Measurements from ENCODE around the gene TMEM108. TPM values are rescaled to one million over a fixed set of nuclear protein-coding genes. Genes with fewer than 3 reads are reported as not detected.

The TMEM108 gene
- total RNA-seq, 2 experiments from 2014 or later, result not detected

DNA sequence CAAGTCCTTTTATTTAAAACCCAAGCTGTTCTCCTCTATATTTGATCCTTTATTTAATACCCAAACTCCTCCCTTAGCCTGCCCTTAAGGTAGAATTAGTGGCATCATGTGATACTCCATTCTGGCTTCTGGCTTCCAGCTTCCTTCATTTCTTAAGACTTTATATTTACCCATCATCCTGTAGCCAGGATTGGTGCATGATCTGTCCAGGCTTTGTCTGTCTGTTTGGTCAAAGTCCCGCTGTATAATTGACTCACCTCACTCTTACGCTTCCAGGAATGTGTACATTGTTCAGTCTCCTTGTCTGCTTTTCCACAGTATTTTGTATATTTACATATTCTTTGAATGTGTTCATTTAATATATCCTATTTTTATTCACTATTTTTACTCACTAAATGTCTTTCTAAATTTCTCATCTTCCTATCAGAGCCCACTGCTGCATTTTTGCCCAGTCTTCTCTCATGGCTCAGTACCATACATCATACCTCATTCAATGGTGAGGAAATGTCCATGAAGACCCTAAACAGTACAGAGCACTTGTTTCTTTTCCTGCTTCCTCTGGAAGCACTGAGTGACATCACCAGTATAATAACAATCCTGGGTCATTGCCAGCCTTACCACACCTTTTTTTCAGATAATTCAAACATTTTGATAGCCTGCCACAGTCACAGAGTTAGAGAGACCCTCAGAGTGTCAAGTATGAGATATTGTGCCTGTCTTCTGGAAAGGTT, 31.5 kb downstream of the TMEM108 start:
- Histone ChIP-seq H3K9me2 (ENCODE audit: insufficient read depth, low read length) (no peaks in the 10 kb centered on the region), H3K4me2 (ENCODE audit: low read length) (no peak overlapping the region), H3K4me1 (ENCODE audit: insufficient read depth, low read length, poor library complexity, severe bottlenecking) (no peaks in the 10 kb centered on the region), H2AFZ (ENCODE audit: low read length) (no peak overlapping the region), H3K27ac (ENCODE audit: low read depth, low read length, poor library complexity, severe bottlenecking) (no peak overlapping the region), H3K79me2 (ENCODE audit: insufficient read depth, low read depth, low read length) (no peaks in the 10 kb centered on the region), H3K4me3 (ENCODE audit: low read depth, low read length, poor library complexity, severe bottlenecking) (no peak overlapping the region), H4K20me1 (ENCODE audit: insufficient read depth, low read length) (no peaks in the 10 kb centered on the region), H3K36me3 (ENCODE audit: insufficient read depth, low read length) (no peaks in the 10 kb centered on the region), H3K9me3 (ENCODE audit: low read length) (no peaks in the 10 kb centered on the region)
- ChIA-PET POLR2A (no interaction called here), CTCF (ENCODE audit: unreplicated experiment) (no interaction called here)
- BruUV-seq (replicated peaks), result no TSS peak
- intact Hi-C loops (cut with micrococcal nuclease; ENCODE audit: unreplicated experiment), result no loop called here
- DNase-seq (ENCODE audit: low spot score), result no peak
- no peak for TF ChIP-seq EZH2phosphoT487 (IDR thresholded peaks at IDR 0.05; ENCODE audit: borderline replicate concordance, low read depth, low read length)
- TF ChIP-seq, protein P1, sequence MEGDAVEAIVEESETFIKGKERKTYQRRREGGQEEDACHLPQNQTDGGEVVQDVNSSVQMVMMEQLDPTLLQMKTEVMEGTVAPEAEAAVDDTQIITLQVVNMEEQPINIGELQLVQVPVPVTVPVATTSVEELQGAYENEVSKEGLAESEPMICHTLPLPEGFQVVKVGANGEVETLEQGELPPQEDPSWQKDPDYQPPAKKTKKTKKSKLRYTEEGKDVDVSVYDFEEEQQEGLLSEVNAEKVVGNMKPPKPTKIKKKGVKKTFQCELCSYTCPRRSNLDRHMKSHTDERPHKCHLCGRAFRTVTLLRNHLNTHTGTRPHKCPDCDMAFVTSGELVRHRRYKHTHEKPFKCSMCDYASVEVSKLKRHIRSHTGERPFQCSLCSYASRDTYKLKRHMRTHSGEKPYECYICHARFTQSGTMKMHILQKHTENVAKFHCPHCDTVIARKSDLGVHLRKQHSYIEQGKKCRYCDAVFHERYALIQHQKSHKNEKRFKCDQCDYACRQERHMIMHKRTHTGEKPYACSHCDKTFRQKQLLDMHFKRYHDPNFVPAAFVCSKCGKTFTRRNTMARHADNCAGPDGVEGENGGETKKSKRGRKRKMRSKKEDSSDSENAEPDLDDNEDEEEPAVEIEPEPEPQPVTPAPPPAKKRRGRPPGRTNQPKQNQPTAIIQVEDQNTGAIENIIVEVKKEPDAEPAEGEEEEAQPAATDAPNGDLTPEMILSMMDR (conservative IDR thresholded peaks at IDR 0.05; ENCODE audit: low read length), result no peak

DNA sequence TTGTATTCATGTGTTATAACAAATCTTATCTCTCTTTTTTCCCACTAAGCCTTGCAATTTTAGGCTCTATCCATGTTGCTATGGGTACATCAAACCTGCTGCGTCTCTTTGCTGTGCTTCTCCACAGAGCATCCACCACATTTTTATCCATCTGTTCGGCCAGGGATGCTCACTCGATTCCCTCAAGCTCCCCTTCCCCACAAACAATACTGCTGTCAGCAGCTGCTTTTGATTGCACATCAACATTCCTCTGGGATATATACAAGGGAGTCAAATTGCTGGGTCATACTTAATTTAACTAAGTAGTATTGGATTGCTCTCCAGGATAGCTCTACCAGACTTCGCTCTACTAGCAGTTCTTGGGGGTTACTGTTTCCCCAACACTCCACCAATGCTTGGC, 36.8 kb downstream of the TMEM108 start:
- DNase-seq (ENCODE audit: low spot score), result no peak
- CTCF ChIA-PET (ENCODE audit: unreplicated experiment), result no interaction called here
- H3K4me1 ChIP-seq (ENCODE audit: insufficient read depth, low read length, poor library complexity, severe bottlenecking), result no peaks in the 10 kb centered on the region
- no peak overlapping the region for H2AFZ ChIP-seq (ENCODE audit: low read length)
- POLR2A ChIA-PET, result no interaction called here
- no TSS peak for BruUV-seq (replicated peaks)
- no peaks in the 10 kb centered on the region for H3K79me2 ChIP-seq (ENCODE audit: insufficient read depth, low read depth, low read length)
- intact Hi-C loops (cut with micrococcal nuclease; ENCODE audit: unreplicated experiment), result no loop called here
- no peak overlapping the region for H3K4me3 ChIP-seq (ENCODE audit: low read depth, low read length, poor library complexity, severe bottlenecking)
- TF ChIP-seq EZH2phosphoT487 (IDR thresholded peaks at IDR 0.05; ENCODE audit: borderline replicate concordance, low read depth, low read length), result no peak
- TF ChIP-seq, protein P1 (conservative IDR thresholded peaks at IDR 0.05; ENCODE audit: low read length), result no peak
- H3K4me2 ChIP-seq (ENCODE audit: low read length), result no peak overlapping the region
- H4K20me1 ChIP-seq (ENCODE audit: insufficient read depth, low read length), result no peaks in the 10 kb centered on the region
- no peaks in the 10 kb centered on the region for H3K36me3 ChIP-seq (ENCODE audit: insufficient read depth, low read length)
- no peaks in the 10 kb centered on the region for H3K9me3 ChIP-seq (ENCODE audit: low read length)
- H3K9me2 ChIP-seq (ENCODE audit: insufficient read depth, low read length), result no peaks in the 10 kb centered on the region
- no peak overlapping the region for H3K27ac ChIP-seq (ENCODE audit: low read depth, low read length, poor library complexity, severe bottlenecking)

DNA sequence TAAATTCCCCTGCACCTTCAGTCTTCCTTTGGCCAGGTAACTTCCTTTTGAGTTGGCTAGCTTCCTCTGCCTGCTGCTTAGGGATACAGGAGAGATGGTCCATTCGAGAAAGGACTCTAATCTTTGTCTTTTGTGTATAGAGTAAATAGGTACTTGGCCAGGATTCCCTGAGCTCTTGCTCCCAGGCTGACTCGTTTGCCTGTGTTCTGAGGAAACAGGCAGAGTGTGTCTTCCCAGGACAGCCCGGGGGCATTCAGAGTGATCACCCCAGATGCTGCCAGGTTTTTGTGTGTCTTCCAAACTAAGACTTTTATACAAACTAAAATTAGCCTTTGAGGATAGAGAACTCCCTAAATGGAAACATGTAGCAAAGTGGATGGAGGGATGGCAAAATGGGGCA, 39.5 kb downstream of the TMEM108 start:
- no TSS peak for BruUV-seq (replicated peaks)
- H3K27ac ChIP-seq (ENCODE audit: low read depth, low read length, poor library complexity, severe bottlenecking), result no peak overlapping the region
- no peak for DNase-seq (ENCODE audit: low spot score)
- H3K9me3 ChIP-seq (ENCODE audit: low read length), result no peaks in the 10 kb centered on the region
- POLR2A ChIA-PET, result no interaction called here
- H3K36me3 ChIP-seq (ENCODE audit: insufficient read depth, low read length), result no peaks in the 10 kb centered on the region
- H3K4me3 ChIP-seq (ENCODE audit: low read depth, low read length, poor library complexity, severe bottlenecking), result no peak overlapping the region
- no peaks in the 10 kb centered on the region for H4K20me1 ChIP-seq (ENCODE audit: insufficient read depth, low read length)
- intact Hi-C loops (cut with micrococcal nuclease; ENCODE audit: unreplicated experiment), result no loop called here
- no peaks in the 10 kb centered on the region for H3K79me2 ChIP-seq (ENCODE audit: insufficient read depth, low read depth, low read length)
- TF ChIP-seq, protein P1 (conservative IDR thresholded peaks at IDR 0.05; ENCODE audit: low read length), result no peak
- TF ChIP-seq EZH2phosphoT487 (IDR thresholded peaks at IDR 0.05; ENCODE audit: borderline replicate concordance, low read depth, low read length), result no peak
- CTCF ChIA-PET (ENCODE audit: unreplicated experiment), result no interaction called here
- H3K4me2 ChIP-seq (ENCODE audit: low read length), result no peak overlapping the region
- no peak overlapping the region for H2AFZ ChIP-seq (ENCODE audit: low read length)
- no peaks in the 10 kb centered on the region for H3K9me2 ChIP-seq (ENCODE audit: insufficient read depth, low read length)
- no peaks in the 10 kb centered on the region for H3K4me1 ChIP-seq (ENCODE audit: insufficient read depth, low read length, poor library complexity, severe bottlenecking)
